GM19467 (cell line): ENCODE measurements around the gene DDRGK1.

ENCODE experiments used
- ATAC-seq: cut with Tn5 transposase; IDR thresholded peaks from one replicate; pipeline ENCODE4 v1.9.1; 2021; ENCODE audit warnings: mild to moderate bottlenecking, moderate library complexity; ENCODE audit not compliant: unreplicated experiment

Gene DDRGK1

DNA sequence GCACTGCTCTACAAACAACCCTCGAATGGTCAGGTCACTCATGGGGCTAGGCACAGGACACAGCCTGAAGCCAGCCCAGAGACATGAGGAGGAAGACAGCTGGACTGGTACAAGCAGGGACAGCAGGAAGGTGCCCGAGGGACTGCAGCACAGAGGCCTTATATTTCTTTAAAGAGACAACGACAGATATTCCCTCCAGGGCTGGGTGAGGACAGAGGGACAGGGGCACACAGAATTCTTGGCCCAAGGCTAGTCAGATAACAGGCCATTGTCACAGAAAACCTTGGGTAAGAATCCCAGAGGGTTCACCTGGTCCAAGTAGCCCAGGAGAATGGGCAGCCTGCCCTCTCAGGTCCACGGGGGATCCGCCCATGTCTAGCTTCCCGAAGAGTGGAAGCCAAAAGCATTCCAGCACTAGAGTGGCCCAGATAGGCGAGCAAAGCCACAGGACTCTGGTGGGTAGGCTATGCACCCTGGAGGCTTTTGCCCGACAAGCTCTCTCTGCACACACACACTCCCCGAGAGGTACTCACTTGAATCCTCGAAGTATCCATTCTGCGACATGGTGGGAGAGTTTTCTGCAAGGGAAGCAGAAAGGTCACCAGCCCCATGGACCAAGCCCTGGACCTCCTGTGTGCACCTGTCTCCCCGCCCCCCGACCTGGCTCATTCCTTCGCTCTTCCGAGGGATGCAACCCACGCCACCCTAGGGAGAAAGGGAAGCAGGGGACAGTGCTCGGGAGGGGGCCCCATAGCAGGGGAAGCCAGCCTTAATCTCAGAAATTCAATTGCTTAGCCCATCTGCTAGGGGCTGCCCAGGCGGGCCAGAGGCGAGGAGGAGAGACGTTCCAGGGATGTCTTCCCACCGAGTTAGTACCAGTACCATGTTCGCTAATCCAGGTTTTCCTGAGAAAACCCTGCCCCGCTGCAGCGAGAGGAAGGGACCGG, 32.8 kb upstream of the DDRGK1 start:
- no peak for ATAC-seq

DNA sequence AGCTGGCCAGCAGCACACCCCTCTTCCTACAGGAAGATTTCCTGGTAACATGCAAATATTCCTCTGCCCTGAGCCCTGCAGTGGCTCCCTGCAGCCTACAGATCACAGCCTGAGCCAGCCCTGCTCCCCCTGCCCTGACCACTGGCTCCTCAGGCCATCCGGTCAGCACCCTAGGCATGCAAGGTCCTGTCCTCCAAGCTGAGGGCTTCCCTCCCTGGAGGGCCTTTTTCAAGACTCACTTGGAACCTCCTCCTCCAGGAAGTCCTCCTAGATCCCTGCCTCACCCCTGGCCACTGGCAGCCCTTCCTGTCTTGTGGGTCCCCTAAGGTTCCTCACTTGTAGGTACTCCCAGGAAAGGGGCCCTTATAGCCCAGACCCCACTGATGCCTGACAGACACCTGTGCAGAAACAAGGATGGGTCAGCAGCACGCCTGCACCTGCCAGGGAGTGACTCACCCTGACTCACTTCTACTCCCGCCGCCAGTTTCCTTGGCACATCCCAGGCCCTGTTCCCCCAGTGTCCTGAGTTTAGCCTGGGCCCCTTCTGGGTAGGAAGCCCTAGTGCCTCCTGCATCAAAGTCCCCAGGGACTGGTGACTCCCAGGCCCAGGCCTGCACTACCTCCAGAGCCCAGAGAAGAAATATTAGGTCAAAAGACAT, 31.3 kb upstream of the DDRGK1 start:
- ATAC-seq = no peak

DNA sequence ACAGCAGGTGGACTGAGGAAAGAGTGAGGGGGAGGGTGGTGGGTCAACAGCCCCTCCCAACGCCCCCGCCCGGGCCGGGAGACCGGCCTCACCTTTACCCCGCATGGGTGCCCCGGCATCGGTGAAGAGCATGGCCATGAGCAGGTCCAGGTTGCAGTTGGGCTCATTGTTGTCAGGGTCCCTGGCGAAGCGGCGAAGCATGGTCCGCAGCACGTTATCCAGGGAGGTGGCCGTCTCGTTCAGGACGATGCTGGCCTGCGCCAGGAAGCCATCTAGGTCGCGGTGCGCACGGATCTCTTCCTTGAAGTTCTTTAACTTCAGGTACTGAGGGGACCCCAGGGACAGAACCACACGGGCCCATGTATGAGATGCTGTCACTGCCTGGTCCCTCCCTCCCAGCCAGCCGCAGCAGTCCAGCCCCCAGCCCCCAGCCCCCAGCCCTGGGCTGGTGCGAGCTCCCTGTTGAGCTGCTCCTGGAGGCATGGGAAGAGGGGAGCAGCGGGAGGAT, 29.6 kb upstream of the DDRGK1 start:
- ATAC-seq = no peak

DNA sequence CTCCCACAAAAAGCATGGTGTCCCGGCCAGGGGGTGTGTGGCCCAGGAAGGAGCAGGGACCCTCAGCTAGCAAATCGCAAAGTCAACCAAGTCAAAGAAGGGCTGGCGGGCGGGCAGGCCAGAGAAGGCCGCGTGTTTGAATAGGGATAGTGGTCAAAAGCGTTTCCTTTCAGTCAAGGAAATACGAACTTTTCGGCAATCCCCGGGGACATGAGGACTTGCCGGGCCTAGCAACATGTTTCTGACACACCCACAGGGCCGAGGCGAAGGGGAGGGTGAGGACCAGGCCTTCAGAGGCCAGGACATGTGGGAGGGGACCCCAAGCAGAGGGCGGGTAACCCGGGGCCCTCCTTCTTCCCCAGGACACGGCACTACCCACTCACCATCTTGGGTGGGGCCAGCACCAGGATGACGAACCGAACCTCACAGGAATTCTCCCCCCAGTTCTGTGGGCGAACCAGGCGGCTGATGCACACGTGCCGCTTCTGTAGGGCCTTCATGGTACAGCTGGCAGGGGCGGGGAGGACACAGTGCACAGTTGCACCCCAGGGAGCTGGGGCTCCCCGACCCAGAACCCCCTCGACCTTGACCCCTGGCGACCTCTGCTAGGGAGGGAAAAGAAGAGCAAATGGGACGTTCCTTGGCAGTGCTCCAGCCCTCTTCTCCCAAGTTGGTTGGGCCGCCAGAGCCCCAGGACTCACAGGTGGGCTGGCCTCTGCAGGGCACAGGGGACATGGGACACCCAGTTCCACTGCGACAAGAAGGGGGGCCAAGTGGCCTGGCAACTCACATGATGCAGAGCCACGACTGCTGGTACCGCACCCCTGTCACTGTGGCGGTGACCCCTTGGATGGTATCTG, 28.9 kb upstream of the DDRGK1 start:
- no peak for ATAC-seq

DNA sequence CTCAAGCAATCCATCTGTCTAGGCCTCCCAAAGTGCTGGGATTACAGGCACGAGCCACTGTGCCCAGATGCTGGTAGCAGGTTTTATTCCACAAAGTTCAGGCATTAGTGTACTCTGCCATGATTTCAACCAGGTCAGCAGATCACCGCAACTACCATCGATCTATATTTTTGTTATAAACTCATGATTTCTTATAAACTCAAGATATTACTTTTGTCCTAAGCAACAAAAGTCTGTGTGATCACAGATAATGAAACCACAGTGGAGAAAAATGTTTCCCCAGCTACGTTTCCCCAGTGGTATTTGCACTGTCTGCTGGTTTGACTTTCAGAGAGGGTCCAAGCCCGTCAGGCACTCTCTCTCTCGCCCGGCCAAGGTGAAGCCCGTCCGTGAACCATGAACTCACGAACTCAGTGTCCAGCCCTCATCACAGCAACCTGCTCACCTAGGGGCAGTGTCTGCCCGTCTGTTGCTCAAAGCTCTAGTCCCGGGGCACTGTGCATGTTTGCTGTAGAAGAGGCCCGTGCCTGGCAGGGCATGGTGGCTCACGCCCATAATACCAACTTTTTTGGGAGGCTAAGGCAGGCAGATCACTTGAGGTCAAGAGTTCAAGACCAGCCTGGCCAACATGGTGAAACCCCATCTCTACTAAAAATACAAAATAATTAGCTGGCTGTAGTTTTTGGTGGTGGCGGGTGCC, 27.6 kb upstream of the DDRGK1 start:
- no peak for ATAC-seq

DNA sequence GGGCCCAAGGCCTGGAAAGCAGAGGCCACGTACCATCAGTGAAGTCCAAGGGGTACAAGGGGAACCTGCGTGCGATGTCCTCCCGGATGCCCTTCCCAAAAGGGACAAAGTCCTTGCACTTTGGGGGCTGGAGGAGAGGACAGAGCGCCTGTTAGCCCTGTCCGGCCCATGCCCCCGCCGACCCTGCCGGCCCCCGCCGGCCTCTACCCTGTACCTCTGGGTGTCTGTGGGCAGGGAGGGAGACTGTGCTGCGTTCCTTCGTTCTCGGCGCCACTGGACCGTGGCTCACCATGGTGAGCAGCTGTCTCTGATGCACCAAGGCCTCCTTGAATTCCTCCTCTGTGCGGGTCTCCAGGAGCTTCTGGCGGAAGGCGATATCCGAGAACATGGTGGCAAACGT, 26.6 kb upstream of the DDRGK1 start:
- ATAC-seq = no peak

DNA sequence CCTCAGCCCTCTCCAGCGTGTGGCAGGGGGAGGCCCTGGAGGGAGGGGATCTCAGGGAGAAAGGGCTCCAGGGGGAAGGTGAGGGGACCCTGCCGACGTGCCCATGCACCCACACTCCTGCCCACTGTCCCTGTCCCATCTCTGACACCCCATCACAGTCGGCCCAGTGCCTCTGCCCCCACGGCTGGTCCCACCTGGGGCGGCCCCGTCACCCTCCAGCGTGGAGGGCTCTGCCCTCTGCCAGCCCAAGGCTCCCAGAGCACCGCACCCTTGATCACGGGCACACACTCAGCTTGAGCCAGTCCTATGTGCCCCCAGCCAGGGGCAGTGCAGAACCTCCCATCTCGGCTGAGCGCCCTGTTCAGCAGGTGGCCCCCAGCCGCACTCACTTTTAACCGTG, 25.3 kb upstream of the DDRGK1 start:
- ATAC-seq = no peak

DNA sequence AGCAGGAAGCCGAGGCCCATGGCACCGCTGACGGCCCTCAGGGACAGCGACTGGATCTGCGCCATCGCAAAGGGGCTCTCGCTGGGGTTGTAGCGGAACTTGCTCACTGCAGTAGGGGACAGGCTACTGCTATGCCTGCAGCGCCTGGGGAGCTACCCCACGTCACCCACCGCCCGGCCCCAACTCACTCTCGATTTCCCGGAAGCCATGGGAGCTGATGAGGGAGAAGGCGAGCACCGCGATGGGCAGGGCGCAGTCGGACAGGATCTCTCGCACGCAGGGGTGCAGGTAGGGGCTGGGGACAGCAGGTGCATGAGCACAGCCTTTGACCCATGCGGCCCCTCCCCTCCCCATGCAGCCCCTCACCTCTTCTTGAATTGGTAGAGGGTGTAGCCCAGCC, 24.7 kb upstream of the DDRGK1 start:
- ATAC-seq = no peak

DNA sequence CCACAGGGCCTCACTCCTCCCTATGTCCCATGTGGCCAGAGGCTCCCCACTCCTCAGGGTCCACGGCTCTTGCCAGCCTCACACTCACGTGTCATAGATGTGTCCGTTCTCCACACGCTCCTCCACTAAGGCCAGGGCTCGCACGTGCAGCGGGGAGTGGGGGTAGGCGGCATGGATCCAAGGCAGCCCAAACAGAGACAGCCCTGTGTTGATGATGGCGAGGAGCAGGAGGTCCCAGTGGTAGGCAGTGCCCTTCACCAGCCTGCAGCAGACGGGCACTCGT, 24.2 kb upstream of the DDRGK1 start:
- no peak for ATAC-seq

DNA sequence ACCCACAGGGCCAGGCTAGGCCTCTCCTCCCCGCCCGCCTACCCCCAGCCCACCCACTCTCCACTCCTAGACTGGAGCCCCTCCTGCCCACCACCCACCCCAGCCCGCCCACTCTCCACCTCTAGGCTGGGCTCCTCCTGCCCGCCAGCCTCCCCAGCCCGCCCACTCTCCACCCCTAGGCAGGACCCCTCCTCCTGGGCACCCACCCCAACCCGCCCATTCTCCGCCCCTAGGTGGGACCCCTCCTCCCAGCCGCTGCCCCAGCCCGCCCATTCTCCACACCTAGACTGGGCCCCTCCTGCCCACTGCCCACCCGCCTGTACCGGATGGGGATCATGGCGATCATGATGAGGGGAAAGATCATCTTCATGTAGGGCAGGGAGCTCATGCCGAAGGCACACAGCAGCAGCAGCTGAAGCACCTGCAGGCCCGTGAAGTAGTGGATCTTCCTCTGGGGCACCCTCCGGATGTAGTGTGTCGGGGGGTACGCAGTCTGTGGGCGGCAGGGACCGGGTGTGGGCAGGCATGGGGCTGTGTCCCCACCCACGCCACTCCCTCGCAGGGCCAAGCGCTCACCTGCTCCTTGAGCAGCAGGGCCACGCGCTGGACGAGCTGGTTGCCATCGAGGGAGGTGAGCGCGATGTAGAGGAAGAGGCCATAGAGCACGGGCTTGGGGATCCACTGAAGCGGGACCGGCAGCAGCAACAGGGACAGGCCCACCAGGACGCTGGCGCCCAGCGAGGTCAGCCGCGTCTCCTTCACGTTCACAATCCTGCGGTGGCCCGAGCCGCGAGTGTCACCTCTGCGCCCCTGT, 23.7 kb upstream of the DDRGK1 start:
- ATAC-seq = no peak

DNA sequence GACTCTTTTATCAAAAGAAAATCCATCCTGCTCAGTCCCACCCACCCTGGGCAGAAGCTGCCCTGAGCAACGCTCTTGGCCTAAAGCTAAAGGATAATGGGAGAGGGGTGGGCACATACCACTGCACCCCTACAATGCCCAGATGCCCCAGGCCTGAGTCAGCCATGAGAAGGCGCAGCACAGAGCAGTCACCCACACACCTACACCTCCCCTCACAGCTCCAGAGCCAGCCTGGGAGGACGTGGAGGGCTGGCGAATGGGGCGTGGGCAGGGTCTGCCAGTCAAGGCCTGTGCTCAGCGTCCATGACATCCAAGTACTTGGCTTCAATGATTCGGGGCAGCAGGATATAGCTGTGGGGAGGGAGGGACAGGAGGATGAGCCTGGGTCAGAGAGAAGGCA, 23.0 kb upstream of the DDRGK1 start:
- no peak for ATAC-seq

DNA sequence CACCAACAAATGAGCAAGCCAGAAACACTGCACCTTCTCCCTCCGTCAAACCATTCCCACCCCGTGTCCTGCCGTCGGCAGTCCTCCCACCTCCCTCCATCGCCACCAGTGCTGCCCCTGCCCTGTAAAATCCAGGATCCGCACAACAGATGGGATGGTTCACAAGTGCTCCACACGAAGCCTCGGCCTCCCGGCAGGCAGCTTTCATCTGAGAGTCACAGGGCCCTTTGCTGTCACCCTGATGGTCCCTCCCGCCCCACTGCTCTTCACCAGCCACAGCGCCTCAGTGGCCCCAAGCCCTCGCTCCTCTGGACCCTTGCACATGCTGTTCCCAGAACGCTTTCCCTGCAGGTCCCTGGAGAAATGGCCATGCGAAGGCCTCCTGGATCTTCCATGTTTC, 22.4 kb upstream of the DDRGK1 start:
- ATAC-seq = no peak

DNA sequence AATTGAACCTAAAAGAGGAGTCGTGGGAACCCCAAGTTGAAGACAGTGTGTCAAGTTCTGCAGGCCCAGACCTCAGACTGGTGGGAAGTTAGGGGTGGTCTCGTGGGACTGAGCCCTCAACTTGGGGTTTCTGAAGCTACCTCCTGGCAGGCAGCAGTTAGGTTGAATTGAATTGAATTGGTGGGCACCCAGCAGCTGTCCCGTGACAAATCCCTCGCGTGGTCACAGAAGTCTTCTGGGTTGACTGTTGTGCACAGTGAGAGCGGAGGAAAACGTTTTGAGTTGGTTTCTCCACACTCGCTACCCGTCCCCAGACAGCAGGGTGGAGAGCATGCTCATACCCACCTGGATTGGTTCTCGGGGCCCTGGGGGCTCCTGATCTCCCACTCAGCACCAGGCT, 21.6 kb upstream of the DDRGK1 start:
- ATAC-seq = no peak

DNA sequence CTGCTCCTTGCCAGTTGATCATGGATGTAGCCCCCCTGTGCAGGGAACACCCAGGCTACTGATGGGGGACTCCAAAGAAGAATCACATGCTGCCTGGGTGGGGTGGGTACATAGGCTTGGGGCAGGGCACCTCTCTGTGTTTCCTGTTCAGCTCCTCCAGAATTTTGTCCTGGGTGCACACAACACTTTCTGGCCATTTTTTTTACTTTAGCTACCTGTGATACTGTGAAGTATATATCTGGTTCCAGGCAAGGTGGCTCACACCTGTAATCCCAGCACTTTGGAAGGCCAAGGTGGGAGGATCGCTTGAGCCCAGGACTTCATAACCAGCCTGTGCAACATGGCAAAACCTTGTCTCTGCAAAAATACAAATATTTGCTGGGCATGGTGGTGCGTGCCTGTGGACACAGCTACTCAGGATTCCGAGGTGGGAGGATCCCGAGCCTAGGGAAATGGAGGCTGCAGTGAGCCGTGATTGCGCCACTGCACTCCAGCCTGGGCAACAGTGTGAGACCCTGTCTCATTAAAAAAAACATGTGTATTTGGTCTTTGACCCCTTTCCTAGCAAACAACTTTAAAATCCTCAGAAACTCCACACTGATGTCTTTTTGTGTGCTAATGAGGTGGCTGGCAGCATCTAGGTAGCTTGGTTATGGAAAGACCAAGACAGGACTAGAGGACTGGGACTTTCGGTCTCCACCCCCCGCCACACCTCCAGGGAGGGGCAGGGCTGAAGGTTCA, 20.4 kb upstream of the DDRGK1 start:
- ATAC-seq = no peak

DNA sequence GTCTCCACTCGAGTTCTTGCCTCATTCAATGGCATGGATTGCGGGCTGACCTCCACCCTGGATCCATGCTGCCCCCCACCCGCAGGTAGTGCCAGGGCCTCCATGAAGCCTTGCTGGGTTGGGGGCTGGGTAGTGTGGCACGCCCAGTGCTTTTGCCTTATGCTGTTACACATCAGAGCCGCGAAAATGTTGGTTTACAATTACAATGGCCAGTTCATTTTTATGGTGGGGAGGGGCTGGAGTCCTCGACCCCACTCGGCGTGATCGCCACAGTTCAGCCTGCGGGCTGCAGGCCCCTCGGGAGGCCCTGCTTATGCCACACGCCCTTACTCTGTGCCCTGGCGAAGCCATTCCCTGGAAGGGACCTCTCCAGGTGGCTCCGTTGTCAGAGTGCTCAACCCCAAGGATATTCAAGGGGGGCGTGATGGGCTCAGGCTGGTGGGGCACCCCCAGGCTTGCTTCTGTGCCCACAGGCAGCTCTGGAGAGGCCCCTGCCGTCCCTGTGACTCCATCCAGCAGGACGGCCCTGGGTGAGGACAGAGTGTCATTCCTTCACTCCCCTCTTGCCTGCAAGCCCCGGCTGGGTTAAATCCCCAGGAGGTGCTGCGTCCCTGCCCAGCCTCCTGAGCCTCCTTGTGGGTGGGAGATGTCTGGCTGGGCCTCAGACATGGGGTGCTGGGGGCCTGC, 19.7 kb upstream of the DDRGK1 start:
- ATAC-seq = no peak

DNA sequence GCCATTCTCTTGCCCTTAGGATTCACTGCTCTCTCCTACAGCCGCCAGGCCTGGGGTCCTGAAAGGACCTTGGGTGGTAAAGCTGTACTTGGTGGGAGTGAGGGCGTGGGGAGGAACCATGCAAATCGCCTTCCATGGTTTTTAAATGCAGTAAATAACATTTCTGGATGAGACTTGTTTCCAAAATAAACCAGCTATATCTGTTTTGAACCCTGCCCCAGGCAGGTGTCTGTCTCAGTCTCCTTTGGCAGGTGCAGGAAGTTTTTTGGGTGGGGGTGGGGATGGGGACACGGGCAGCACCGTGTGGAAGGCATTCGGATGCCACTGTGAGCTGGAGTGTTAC, 19.1 kb upstream of the DDRGK1 start:
- no peak for ATAC-seq

DNA sequence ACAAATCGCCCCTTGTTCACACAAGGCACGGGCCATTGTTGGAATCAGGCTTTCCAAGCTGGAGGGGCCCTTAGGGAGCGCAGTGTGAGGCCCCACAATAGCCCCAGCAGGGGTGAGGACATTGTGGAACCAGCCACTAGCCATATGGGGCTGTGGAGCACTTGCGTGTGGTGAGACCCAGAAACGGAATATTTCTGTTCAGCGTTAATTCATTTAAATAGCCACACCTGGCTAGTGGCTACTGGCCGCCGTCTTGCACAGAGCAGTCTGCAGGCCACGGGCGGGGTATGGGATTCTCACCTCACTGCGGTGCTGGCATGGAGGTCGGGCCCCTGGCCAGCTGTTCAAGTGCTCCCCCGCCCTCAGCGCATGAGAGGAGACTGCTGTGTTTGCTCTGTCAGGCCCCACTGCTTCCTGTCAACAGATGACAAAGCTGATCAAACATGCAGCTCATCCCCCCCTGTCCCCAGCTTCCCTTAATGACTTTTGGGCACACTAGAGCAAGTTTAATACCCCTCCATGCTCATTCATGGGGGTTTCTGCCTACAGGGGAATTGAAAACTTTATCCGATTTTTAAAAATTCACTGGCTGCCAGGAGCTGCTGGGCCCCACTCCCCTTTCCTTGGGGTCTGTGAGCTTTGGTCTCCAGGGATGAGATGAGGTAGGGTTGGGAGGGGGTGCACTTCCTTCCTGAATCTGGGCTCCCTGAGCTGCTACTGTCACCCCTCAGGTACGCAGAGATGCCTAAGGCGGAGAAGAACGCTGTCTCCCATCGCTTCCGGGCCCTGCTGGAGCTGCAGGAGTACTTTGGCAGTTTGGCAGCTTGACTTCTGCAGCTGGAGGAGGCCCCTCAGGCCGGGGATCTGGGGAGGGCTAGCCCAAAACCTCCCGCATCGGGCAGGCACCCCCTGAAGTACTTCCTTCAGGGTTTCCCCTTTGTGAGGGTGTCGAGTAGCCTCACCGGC, 18.4 kb upstream of the DDRGK1 start:
- peak; percentile 61 for ATAC-seq
